ENCODE measurements around the gene HECTD1.
"Not testable (repeated sequence)": the region's sequence is repeated elsewhere in the genome, so short reads cannot be mapped to it uniquely, and the experiment has no call there.

The HECTD1 gene

DNA sequence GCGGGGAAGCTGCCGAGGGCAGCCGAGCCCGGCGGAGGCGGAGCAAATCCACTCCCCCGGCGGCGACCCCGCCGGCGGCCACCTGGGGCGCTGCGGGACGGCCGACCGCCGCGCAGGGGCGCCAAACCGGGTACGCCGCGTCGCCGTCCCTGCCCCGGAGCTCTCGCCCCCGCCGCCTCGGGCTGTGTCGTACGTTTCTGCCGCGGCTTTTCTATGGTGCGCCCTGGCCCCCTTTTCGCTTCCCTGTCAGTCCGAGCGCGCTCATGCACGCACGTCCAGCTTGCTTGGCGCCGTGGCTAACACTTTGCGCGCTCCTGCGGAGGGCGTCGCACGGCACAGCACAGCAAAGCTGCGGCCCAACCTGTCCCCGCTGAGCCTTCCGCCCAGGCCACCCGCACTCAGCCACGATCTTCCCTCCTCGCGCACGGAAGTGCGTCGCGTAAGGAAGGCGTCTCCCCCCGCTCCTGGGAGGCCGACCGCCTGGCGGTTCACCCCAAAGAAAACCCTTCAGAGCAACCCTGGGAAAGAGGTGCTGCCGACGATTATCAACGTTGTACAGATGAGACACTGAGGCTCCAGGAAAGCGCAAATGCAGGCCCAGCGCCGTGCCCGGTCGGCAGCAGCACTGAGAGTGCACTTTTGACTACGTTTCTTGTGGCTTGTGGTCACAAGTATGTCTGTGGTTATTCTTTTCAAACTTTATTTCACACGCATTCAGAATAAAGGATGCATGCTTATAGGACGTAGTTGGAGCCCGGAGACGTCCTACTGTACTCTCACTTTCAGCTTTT lies at the start of gene HECTD1:
Gene HECTD1 (minus strand): TSS at position 39 of the 791 bp plus-strand sequence. CDS start 1,857 bp downstream, outside the sequence.
- DNase-seq (ENCODE audit: extremely low read depth in 1 of 2, low read depth in 1 of 2), result peak; percentile 82 to 83

DNA sequence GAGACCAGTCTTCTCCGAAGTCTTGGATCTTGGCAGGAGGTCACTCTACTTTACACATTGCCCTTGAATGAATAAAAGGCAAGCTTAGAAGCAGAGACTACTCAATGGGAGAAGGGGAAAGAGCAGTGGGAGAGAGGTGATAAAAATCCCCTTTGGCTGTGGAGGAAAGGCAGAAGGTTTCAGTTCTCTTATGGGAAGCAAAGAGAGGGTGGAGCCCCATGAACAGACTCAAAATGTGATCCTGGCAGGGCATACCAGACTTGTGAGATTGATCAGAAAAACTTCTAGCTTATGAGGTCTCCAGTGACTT lies 49.6 kb upstream of the HECTD1 start:
- DNase-seq (ENCODE audit: extremely low read depth in 1 of 2, low read depth in 1 of 2), result no peak

DNA sequence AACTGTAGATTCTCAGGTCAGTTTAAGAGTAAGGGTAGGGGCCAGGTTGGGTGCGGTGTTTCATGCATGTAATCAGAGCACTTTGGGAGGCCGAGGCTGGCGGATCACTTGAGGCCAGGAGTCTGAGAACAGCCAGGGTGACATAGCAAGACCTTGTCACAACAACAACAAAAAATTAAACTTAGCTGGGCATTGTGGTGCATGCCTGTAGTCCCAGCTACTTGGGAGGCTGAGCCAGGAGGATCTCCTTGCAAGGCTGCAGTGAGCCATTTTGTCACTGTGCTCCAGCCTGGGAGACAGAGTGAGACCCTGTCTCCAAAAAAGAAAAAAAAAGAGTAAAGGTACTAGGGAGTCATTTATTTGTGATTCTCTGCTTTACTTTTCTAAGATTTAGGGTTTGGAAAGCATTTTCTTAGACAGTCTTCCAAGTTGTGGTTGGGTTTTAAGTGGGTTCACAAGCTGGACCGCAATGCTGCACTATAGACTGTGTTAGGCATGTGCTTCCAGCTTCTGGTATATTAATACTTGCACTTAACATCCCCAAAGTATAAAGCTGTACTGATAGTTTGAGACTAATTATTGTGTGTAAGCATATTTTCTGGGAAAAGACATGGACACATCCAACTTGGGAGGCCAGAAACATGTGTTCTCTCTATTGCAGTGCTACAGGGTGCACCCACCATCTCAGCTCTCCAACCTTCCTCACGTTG lies 49.1 kb upstream of the HECTD1 start:
- no peak for DNase-seq (ENCODE audit: extremely low read depth in 1 of 2, low read depth in 1 of 2)

DNA sequence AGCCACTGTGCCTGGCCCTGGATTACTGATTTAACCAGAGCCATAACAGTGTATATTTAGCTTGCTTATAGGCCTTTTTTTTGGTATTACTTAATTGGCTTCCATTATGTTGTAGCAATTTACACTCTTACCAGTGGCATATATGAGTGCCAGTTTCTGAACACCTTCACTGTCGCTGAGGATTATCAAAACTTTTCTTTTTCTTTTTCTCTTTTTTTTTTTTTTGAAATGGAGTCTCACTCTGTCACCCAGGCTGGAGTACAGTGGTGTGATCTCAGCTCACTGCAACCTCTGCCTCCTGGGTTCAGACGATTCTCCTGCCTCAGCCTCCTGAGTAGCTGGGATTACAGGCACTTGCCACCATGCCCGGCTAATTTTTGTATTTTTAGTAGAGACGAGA lies 48.3 kb upstream of the HECTD1 start:
- DNase-seq (ENCODE audit: extremely low read depth in 1 of 2, low read depth in 1 of 2), result not testable (repeated sequence)

DNA sequence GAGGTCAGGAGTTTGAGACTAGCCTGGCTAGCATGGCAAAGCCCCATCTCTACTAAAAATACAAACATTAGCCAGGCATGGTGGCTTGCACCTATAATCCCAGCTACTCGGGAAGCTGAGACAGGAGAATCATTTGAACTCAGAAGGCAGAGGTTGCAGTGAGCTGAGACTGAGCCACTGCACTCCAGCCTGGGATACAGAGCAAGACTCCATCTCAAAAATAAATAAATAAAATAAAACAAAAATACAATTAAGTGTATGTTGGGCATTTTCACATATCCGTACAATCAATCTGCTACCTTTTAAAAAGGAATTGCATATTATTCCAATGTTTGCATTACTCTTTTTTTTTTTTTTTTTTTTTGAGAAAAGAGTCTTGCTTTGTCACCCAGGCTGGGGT lies 47.7 kb upstream of the HECTD1 start:
- DNase-seq (ENCODE audit: extremely low read depth in 1 of 2, low read depth in 1 of 2), result no peak

DNA sequence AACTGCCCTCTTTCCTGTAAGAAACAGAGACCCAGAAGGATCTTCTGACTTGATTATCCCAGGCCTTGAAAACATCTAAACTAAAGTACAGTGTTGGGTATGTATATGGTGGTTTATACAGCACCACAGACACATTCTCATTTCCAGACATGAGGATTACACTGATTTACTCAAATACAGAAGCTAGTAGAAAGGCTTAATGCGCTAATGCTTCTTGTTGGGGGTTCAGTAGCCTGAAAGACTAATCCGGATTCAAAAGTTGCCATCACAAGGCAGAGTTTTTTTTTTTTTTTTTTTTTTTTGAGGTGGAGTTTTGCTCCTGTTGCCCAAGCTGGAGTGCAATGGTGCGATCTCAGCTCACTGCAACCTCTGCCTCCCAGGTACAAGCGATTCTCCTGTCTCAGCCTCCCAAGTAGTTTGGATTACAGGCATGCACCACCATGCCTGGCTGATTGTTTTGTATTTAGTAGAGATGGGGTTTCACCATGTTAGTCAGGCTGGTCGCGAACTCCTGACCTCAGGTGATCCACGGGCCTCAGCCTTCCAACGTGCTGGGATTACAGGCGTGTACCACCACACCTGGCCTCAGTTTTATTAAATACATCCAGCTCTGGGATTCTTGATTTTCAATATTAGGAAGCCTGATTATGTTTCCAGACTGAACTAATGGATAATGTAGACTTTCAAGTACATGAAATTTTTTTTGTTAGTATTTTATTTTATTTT lies 46.3 kb upstream of the HECTD1 start:
- no peak for DNase-seq (ENCODE audit: extremely low read depth in 1 of 2, low read depth in 1 of 2)

DNA sequence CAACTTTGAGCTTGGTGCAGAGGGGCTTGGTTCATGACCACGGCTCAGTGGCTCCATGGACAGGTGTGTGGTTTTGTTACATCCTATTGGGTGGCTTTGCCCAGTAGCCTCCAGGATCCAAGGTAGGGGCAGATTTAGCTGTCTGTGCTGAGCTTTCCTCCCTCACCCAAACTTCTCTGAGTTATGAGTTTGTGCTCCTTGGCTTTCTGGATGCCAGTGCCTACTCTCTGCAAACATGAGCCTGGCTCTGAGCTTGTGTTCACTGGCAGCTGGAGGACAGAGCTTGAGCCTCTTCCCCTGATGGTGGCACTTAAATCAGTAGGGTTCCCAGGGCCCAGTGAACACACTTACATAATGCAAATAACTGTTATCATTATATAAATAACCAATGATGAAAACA lies 45.3 kb upstream of the HECTD1 start:
- DNase-seq (ENCODE audit: extremely low read depth in 1 of 2, low read depth in 1 of 2), result no peak

DNA sequence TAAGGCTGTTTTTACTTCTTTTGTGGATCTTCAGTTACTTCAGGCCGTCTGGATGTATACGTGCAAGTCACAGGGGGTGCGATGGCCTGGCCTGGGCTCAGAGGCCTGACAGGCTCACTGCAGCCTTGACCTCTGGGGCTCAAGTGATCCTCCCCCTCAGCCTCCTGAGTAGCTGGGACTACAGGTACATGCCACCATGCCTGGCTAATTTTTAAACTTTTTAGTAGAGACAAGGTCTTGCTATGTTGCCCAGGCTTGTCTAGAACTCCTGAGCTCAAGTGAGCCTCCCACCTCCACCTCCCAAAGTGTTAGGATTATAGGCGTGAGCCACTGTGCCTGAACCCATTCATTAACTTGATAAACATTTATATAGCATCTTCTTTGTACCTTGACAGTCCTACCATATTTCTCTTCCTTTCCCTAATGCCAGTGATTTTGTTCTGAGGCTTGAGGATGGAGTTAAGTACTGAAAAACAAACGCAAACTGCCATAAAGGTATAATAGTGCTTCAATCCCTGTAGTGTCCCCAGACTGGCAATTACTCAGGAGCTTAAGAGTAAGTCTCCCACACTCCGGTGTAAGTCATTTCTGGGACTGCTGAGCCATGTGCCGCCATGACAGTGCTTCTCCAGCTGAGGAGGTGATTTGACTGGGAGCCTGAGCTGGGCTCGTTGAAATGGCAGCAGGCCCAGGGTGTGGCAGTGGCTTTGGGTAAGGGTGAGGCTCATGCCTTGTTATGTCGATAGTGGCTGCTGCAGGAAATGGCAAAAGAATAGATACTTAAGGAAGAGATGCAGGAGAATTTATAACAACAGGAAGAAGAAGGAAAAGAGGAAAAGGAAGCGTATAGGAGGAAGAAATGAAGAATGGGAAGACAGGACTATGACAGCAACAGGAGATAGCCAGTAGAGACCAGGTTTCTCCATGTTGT lies 43.7 kb upstream of the HECTD1 start:
- no peak for DNase-seq (ENCODE audit: extremely low read depth in 1 of 2, low read depth in 1 of 2)

DNA sequence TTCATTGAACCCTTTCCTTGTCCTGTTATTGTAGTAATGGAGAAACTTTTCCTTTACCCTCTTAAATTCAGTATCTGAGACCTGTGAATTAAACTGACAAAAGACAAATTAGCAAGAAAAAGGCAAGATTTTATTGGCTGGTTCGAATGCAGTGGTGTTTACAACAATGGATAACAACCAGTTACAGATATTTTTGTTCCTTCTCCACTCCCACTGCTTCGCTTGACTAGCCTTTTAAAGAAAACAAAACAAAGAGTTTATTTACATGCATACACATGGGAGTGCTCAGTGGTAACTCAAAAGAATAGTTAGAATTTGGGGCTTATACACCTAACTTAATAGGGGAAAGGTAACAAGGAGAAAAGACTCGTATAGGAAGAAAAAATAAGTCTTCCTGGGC lies 37.0 kb upstream of the HECTD1 start:
- no peak for DNase-seq (ENCODE audit: extremely low read depth in 1 of 2, low read depth in 1 of 2)

DNA sequence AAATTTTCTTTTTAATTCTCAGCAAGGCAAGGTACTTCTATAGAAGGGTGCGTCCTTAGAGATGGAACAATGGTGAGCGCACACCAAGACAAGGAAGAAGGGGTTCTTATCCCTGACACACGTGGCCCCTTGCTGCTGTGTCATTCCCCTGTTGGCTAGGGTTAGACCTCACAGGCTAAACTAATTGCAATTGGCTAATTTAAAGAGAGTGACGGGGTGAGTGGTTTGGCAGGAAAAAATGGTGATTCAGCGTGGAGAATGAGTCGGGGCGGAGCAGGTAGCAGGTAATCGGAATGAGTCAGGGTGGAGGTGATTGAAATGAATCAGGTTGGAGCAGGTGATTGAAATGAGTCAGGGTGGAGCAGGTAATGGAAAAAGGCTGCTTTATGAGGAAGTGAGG lies 36.3 kb upstream of the HECTD1 start:
- DNase-seq (ENCODE audit: extremely low read depth in 1 of 2, low read depth in 1 of 2), result peak in 1 of 2 donors; percentile 34

DNA sequence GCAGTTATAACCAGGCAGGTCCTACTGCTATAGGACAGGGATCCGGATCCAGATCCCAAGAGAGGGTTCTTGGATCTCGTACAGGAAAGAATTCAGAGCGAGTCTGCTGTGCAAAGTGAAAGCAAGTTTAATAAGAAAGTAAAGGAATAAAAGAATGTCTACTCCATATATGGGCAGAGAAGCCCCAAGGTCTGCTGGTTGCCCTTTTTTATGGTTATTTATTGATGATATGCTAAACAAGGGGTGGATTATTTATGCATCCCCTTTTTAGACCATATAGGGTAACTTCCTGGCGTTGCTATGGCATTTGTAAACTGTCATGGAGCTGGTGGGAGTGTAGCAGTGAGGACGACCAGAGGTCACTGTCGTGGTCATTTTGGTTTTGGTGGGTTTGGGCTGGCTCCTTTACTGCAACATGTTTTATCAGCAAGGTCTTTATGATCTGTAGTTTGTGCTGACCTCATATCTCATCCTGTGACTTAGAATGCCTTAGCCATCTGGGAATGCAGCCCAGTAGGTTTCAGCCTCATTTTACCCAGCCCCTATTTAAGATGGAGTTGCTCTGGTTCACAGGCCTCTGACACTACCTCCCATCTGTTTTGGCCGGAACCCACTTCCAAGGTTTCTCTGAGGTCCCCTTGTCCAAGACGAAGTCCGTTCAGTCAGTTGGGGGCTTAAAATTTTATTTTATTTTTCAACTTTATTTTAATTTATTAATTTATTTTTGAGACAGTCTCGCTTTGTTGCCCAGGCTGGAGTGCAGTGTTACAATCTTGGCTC lies 34.8 kb upstream of the HECTD1 start:
- not testable (repeated sequence) for DNase-seq (ENCODE audit: extremely low read depth in 1 of 2, low read depth in 1 of 2)

DNA sequence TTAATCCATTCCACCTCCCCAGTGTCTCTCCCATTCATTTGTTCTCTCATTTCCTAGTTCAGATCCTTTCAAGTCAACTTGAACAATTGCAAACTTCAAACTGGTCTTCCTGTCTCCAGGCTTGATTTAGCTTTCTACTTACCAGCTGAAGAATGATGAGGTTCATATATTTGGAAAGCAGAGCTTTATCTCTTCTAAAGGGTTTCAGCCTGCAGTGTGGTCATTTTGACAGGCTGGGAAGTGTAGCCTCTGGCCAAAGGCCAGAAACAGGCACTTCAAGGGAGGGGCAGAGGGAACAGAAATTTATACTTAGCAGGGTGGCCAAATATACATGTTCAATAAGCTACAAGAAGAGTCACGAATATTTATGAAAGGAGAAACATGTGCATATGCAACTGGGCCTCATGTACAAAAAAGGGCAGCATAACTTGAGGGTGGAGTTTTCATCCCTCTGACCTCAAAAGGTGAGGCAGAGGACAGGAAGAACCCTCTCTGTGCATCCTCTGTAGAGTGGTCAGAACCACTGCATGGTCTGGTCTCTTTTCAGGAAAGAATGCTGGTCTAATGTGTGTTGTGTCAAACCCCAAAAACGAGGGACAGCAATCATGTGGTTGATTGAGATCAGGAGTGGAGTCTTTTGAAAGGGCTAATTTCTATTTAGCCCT lies 34.0 kb upstream of the HECTD1 start:
- DNase-seq (ENCODE audit: extremely low read depth in 1 of 2, low read depth in 1 of 2), result no peak

DNA sequence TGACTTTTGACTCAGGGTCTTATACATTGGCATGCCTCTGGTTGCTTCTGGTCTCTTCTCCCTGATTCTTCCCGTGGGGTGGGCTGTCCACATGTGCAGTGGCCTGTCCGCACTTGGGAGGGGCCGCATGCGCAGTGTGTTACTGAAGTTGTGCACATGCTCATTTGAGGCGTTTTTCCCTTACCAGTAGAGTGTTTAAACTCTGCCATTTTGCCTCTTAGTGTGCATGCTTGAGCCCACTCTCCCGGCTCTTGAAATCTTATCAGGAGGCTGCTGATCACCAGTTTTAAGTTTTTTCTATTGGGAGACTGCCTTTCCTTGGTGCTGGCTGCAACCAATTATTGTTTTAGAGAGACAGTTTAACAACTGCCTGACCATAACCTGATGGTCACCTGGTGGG lies 32.1 kb upstream of the HECTD1 start:
- no peak for DNase-seq (ENCODE audit: extremely low read depth in 1 of 2, low read depth in 1 of 2)

DNA sequence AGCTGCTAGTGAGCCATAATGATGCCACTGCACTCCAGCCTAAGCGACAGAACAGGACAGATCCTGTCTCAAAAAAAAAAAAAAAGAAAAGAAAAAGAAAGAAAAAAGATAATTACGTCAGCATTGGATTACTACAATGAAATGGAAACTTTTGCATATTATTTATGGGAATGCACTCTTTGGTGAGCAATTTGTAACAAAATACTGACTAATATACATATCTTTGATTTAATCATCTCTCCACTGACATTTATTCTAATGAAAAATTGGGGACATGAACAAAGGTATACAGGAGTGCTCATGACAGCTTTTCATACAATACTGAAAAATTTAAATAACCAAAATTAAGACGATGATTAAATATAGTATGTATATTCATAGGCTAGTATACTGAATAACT lies 27.9 kb upstream of the HECTD1 start:
- no peak for DNase-seq (ENCODE audit: extremely low read depth in 1 of 2, low read depth in 1 of 2)

DNA sequence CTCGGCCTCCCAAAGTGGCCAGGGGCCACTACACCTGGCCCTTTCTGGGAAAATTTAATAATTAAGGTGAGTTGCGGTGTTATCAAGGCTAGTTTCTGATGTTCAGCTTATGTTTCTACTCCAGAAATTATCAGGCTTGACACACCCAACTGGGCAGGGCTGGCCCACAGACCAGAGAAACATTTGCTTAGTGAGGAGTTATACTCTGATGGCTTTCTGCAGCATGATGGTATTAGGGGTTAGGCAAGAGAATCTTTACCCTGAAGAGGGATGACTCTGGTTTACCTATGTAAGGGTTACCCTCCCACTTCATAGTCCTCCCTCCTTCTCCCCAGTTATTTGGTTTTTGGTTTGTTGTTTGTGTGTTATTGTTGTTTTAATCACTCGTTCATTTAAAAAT lies 24.5 kb upstream of the HECTD1 start:
- no peak for DNase-seq (ENCODE audit: extremely low read depth in 1 of 2, low read depth in 1 of 2)

DNA sequence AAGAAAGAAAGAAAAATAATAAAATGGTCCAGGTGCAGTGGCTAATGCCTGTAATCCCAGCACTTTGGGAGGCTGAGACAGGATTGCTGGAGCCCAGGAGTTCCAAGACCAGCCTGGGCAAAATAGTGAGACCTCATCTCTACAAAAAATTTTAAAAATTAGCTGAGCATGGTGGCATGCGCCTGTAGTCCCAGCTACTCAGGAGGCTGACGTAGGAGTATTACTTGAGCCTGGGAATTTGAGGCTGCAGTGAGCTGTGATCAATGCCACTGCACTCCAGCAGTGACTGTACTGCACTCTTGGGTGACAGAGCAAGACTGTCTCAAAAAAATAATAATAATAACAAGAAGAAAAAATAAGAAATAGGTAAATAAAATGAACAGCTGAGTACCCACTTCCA lies 23.7 kb upstream of the HECTD1 start:
- not testable (repeated sequence) for DNase-seq (ENCODE audit: extremely low read depth in 1 of 2, low read depth in 1 of 2)

DNA sequence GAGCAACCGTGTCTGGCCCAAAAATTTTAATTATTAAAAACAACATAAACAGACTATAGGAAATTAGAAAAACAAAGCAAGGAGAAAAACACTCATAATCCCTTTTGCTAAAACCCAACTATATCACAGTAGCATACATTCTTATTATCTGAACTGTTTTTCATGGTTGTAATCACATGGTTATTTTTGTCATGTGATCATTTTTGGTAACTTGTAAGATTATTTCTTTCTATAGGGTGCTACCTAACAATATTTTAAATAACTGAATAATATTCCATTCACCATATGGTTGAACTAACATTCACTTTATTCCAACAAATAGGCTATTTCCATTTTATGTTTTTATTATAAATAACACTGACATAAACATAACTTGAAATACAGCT lies 23.0 kb upstream of the HECTD1 start:
- DNase-seq (ENCODE audit: extremely low read depth in 1 of 2, low read depth in 1 of 2), result no peak

DNA sequence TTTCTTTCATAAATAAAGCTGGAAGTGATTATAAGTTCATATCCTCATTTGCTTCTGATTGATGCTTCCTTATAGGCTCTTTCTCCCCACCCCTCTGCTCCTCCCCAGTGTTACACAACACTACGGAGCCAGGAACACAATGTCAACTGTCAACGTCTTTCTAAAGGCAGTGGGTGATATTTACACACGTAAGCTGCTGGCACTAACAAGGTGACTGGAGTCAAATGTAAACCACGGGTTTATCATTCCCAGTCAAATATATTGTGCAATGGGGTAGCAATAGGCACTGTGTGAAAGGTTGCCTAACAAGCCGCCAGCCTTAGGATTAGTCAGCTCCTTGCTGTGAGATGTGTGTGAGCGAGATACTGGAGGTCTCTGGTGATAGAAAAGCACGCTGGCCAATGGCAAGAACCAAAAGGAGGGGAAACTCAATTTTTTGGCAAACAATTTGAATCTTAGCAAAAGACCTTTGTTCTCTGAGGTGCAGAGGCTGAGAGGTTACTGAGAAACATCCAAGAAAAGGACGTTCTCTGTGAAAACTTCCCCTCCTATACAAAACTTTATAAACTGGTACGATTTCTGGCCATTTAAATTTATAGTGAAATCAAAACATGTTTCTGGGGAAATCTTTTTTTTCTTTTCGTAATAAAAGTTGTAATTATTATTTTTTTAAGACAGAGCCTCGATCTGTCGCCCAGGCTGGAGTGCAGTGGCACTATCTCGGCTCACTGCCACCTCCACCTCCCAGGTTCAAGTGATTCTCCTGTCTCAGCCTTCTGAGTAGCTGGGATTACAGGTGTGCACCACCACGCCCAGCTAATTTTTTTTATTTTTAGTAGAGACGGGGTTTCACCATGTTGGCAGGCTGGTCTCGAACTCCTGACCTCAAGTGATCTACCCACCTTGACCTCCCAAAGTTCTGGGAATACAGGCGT lies 22.3 kb upstream of the HECTD1 start:
- DNase-seq (ENCODE audit: extremely low read depth in 1 of 2, low read depth in 1 of 2), result no peak
